Type B pancreatic cell (in vitro differentiated cells): Measurements from ENCODE around the gene AKR1D1. TPM values are rescaled to one million over a fixed set of nuclear protein-coding genes. Genes with fewer than 3 reads are reported as not detected.

Experiments used
- DNase-seq: peaks from one replicate; pipeline ENCODE4 v3.0.0; 2021; ENCODE audit warnings: mixed read lengths; ENCODE audit not compliant: unreplicated experiment; ENCODE audit errors: extremely low spot score
- H3K27ac Mint-ChIP-seq: 2 replicates; pipeline ENCODE4 v1.8.0; 2021; ENCODE audit warnings: mild to moderate bottlenecking, mixed read lengths
- H3K27me3 Mint-ChIP-seq: 2 replicates; pipeline ENCODE4 v1.8.0; 2021; ENCODE audit warnings: mixed read lengths
- H3K36me3 Mint-ChIP-seq: 2 replicates; pipeline ENCODE4 v1.8.0; 2021; ENCODE audit warnings: mixed read lengths
- H3K4me1 Mint-ChIP-seq: one replicate; pipeline ENCODE4 v1.8.0; 2021; ENCODE audit warnings: mixed read lengths; ENCODE audit not compliant: unreplicated experiment
- H3K4me3 Mint-ChIP-seq: 2 replicates; pipeline ENCODE4 v1.8.0; 2021; ENCODE audit warnings: mild to moderate bottlenecking, mixed read lengths
- H3K9me3 Mint-ChIP-seq: 2 replicates; pipeline ENCODE4 v1.8.0; 2021; ENCODE audit warnings: mixed read lengths
- long read RNA-seq: library from polyadenylated mRNA; unstranded; transcript quantifications from one replicate; pipeline ENCODE4 v2.0.0, GENCODE V29; 2020
- total RNA-seq: library from RNA; stranded (reverse); gene quantifications from 2 replicates; pipeline ENCODE4 v1.2.1, GENCODE V29; 2021; ENCODE audit warnings: low replicate concordance
- TF ChIP-seq, protein P1 (sequence below): fragments of 200-600 bp; sonication (generic); conservative IDR thresholded peaks from 2 replicates; pipeline ENCODE4 v1.5.0; 2021; ENCODE audit warnings: antibody characterized with exemption, mild to moderate bottlenecking

The AKR1D1 gene
- 0.57 TPM in 1 of 2 replicates, not detected in the other for total RNA-seq
- long read RNA-seq, partial matches to known transcripts, result 0 of 7 reads
- long read RNA-seq, other reads (novel, unspliced or antisense), result 7 of 7 reads

GRCh38 chr7:138076196-138076595 is at the start of gene AKR1D1:
TSS of gene AKR1D1 (plus strand) at chr7:138076459. CDS start at chr7:138076519, 60 bp downstream.
- Mint-ChIP-seq H3K4me1 (no peaks in the 10 kb centered on the region), H3K9me3 (peaks cover 8% of the 10 kb centered on the region), H3K36me3 (peaks cover 3% of the 10 kb centered on the region), H3K27me3 (no peaks in the 10 kb centered on the region), H3K4me3 (no peak within 1 kb of the TSS), H3K27ac (no peak within 1 kb of the TSS)
- no peak for DNase-seq
- TF ChIP-seq, protein P1, sequence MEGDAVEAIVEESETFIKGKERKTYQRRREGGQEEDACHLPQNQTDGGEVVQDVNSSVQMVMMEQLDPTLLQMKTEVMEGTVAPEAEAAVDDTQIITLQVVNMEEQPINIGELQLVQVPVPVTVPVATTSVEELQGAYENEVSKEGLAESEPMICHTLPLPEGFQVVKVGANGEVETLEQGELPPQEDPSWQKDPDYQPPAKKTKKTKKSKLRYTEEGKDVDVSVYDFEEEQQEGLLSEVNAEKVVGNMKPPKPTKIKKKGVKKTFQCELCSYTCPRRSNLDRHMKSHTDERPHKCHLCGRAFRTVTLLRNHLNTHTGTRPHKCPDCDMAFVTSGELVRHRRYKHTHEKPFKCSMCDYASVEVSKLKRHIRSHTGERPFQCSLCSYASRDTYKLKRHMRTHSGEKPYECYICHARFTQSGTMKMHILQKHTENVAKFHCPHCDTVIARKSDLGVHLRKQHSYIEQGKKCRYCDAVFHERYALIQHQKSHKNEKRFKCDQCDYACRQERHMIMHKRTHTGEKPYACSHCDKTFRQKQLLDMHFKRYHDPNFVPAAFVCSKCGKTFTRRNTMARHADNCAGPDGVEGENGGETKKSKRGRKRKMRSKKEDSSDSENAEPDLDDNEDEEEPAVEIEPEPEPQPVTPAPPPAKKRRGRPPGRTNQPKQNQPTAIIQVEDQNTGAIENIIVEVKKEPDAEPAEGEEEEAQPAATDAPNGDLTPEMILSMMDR, result no peak

GRCh38 chr7:138027100-138027499 is 49.2 kb upstream of the AKR1D1 start:
- Mint-ChIP-seq H3K4me3 (no peak overlapping the region), H3K27ac (no peak overlapping the region), H3K9me3 (peaks cover 4% of the 10 kb centered on the region), H3K4me1 (no peaks in the 10 kb centered on the region), H3K36me3 (no peaks in the 10 kb centered on the region), H3K27me3 (no peaks in the 10 kb centered on the region)
- TF ChIP-seq, protein P1, result no peak
- no peak for DNase-seq

GRCh38 chr7:138029126-138029525 is 47.1 kb upstream of the AKR1D1 start:
- DNase-seq, result no peak
- TF ChIP-seq, protein P1, result no peak
- H3K4me3 Mint-ChIP-seq, result no peak overlapping the region
- H3K4me1 Mint-ChIP-seq, result no peaks in the 10 kb centered on the region
- H3K27ac Mint-ChIP-seq, result no peak overlapping the region
- no peaks in the 10 kb centered on the region for H3K36me3 Mint-ChIP-seq
- H3K27me3 Mint-ChIP-seq, result no peaks in the 10 kb centered on the region
- H3K9me3 Mint-ChIP-seq, result peaks cover 4% of the 10 kb centered on the region

DNA sequence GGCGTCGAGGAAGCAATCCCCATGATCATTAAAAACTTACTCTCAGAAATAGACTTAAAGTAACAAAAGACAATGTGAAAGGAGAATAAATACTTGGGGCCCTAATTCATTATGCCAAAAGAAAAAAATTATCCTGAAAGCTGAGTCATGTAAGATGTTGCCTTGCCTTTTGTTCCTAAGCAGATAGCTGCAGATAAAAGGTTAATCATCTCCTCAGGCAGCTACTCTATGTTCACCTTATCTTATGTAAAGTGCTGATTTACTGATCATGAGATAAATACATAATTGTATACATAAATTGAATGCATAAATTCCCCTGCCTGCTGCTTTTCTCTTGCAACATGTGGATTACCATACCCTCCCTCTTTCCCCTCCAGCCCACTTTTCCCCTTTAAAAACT is 46.3 kb upstream of the AKR1D1 start:
- DNase-seq, result no peak
- TF ChIP-seq, protein P1, result no peak
- peaks cover 8% of the 10 kb centered on the region for H3K9me3 Mint-ChIP-seq
- no peak overlapping the region for H3K4me3 Mint-ChIP-seq
- H3K27ac Mint-ChIP-seq, result no peak overlapping the region
- H3K27me3 Mint-ChIP-seq, result no peaks in the 10 kb centered on the region
- H3K4me1 Mint-ChIP-seq, result no peaks in the 10 kb centered on the region
- no peaks in the 10 kb centered on the region for H3K36me3 Mint-ChIP-seq

GRCh38 chr7:138030679-138031351 is 45.4 kb upstream of the AKR1D1 start:
- no peaks in the 10 kb centered on the region for H3K36me3 Mint-ChIP-seq
- H3K27me3 Mint-ChIP-seq, result no peaks in the 10 kb centered on the region
- peaks cover 8% of the 10 kb centered on the region for H3K9me3 Mint-ChIP-seq
- H3K4me1 Mint-ChIP-seq, result no peaks in the 10 kb centered on the region
- DNase-seq, result no peak
- TF ChIP-seq, protein P1, result no peak
- no peak overlapping the region for H3K4me3 Mint-ChIP-seq
- H3K27ac Mint-ChIP-seq, result no peak overlapping the region
